Measurements from ENCODE around the gene CUX1.
"Not testable (repeated sequence)": the region's sequence is repeated elsewhere in the genome, so short reads cannot be mapped to it uniquely, and the experiment has no call there.

Gene CUX1

DNA sequence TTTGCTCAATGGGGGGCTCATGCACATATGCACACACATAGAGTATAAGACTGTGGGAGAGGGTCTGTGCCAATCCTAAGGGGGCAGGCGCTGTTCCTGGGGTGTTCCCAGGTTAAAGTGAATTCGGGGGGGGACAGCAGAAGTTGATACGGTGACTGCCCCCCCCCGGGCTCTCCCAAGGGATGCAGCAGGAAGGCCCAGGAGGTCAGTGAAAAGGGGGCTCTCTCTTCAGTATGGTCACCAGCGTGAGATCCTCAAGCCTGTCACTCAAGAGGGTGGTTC lies 506.4 kb downstream of the CUX1 start:
- TF ChIP-seq, protein P1, sequence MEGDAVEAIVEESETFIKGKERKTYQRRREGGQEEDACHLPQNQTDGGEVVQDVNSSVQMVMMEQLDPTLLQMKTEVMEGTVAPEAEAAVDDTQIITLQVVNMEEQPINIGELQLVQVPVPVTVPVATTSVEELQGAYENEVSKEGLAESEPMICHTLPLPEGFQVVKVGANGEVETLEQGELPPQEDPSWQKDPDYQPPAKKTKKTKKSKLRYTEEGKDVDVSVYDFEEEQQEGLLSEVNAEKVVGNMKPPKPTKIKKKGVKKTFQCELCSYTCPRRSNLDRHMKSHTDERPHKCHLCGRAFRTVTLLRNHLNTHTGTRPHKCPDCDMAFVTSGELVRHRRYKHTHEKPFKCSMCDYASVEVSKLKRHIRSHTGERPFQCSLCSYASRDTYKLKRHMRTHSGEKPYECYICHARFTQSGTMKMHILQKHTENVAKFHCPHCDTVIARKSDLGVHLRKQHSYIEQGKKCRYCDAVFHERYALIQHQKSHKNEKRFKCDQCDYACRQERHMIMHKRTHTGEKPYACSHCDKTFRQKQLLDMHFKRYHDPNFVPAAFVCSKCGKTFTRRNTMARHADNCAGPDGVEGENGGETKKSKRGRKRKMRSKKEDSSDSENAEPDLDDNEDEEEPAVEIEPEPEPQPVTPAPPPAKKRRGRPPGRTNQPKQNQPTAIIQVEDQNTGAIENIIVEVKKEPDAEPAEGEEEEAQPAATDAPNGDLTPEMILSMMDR (IDR thresholded peaks at IDR 0.05; ENCODE audit: poor library complexity, severe bottlenecking): no peak
- Histone ChIP-seq H3K27ac (ENCODE audit: poor library complexity, severe bottlenecking) (no peak overlapping the region), H3K36me3 (ENCODE audit: low read depth) (no peaks in the 10 kb centered on the region), H3K4me3 (ENCODE audit: severe bottlenecking) (no peak overlapping the region), H3K4me1 (ENCODE audit: insufficient read depth, poor library complexity, severe bottlenecking) (peaks cover 3% of the 10 kb centered on the region), H3K27me3 (ENCODE audit: insufficient read depth, poor library complexity, severe bottlenecking) (no peaks in the 10 kb centered on the region), H3K9me3 (ENCODE audit: severe bottlenecking) (no peaks in the 10 kb centered on the region)
- DNase-seq (ENCODE audit: low spot score): no peak
- no peak for ATAC-seq (ENCODE audit: low read depth)

DNA sequence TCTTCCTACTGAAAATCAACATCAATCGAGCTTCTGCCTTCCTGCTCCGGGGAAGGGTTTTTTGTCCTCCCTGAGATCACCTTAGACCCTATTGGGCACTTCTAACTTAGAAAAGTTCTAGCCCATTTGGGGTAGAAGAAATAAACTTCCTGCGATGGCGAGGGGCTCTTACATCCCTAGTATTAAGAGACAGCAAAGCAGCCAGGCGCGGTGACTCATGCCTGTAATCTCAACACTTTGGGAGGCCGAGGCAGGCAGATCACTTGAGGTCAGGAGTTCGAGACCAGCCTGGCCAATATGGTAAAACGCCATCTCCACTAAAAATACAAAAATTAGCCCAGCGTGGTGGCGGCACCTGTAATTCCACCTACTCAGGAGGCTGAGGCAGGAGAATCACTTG lies 507.7 kb downstream of the CUX1 start:
- not testable (repeated sequence) for H3K9me3 ChIP-seq (ENCODE audit: severe bottlenecking); H3K4me3 ChIP-seq (ENCODE audit: severe bottlenecking); H3K27me3 ChIP-seq (ENCODE audit: insufficient read depth, poor library complexity, severe bottlenecking); H3K27ac ChIP-seq (ENCODE audit: poor library complexity, severe bottlenecking); DNase-seq (ENCODE audit: low spot score); H3K4me1 ChIP-seq (ENCODE audit: insufficient read depth, poor library complexity, severe bottlenecking); ATAC-seq (ENCODE audit: low read depth); H3K36me3 ChIP-seq (ENCODE audit: low read depth)

GRCh38 chr7:102326157-102326889 lies 508.9 kb downstream of the CUX1 start:
- no peak for ATAC-seq (ENCODE audit: low read depth)
- Histone ChIP-seq H3K4me1 (ENCODE audit: insufficient read depth, poor library complexity, severe bottlenecking) (no peaks in the 10 kb centered on the region), H3K27me3 (ENCODE audit: insufficient read depth, poor library complexity, severe bottlenecking) (no peaks in the 10 kb centered on the region), H3K9me3 (ENCODE audit: severe bottlenecking) (no peaks in the 10 kb centered on the region), H3K4me3 (ENCODE audit: severe bottlenecking) (no peak overlapping the region), H3K27ac (ENCODE audit: poor library complexity, severe bottlenecking) (no peak overlapping the region), H3K36me3 (ENCODE audit: low read depth) (no peaks in the 10 kb centered on the region)
- TF ChIP-seq, protein P1 (IDR thresholded peaks at IDR 0.05; ENCODE audit: poor library complexity, severe bottlenecking): no peak
- DNase-seq (ENCODE audit: low spot score): no peak

- not testable (repeated sequence) for DNase-seq (ENCODE audit: low spot score); H3K27ac ChIP-seq (ENCODE audit: poor library complexity, severe bottlenecking); ATAC-seq (ENCODE audit: low read depth); H3K36me3 ChIP-seq (ENCODE audit: low read depth); H3K27me3 ChIP-seq (ENCODE audit: insufficient read depth, poor library complexity, severe bottlenecking); H3K4me3 ChIP-seq (ENCODE audit: severe bottlenecking); H3K9me3 ChIP-seq (ENCODE audit: severe bottlenecking); H3K4me1 ChIP-seq (ENCODE audit: insufficient read depth, poor library complexity, severe bottlenecking)
These were observed 509.8 kb downstream of the CUX1 start for GRCh38 chr7:102327183-102327582.

- ATAC-seq (ENCODE audit: low read depth); H3K9me3 ChIP-seq (ENCODE audit: severe bottlenecking); H3K27ac ChIP-seq (ENCODE audit: poor library complexity, severe bottlenecking); H3K36me3 ChIP-seq (ENCODE audit: low read depth); H3K4me3 ChIP-seq (ENCODE audit: severe bottlenecking); H3K4me1 ChIP-seq (ENCODE audit: insufficient read depth, poor library complexity, severe bottlenecking); DNase-seq (ENCODE audit: low spot score); H3K27me3 ChIP-seq (ENCODE audit: insufficient read depth, poor library complexity, severe bottlenecking): not testable (repeated sequence)
These were observed 511.4 kb downstream of the CUX1 start for GRCh38 chr7:102328863-102329262.

DNA sequence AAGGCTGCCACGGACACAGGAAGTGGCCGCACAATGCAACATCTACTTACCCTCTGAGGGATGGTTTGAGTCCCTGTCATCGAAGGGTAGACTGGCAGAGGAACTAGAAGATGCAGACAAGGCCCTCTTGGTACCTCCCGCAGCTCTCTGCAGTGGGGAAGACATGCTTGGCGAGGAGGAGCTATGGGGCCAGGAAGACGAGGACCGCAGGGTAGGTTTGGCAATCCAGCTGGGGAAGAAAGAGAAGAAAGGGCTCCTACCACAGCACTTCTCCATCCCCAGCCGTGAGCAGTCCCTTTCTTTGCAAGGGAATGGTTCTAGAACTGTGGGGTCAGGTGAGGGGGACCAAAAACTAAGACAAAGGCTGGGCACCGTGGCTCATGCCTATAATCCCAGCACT lies 511.9 kb downstream of the CUX1 start:
- not testable (repeated sequence) for ATAC-seq (ENCODE audit: low read depth); H3K27me3 ChIP-seq (ENCODE audit: insufficient read depth, poor library complexity, severe bottlenecking); H3K9me3 ChIP-seq (ENCODE audit: severe bottlenecking); H3K4me1 ChIP-seq (ENCODE audit: insufficient read depth, poor library complexity, severe bottlenecking); H3K36me3 ChIP-seq (ENCODE audit: low read depth); H3K4me3 ChIP-seq (ENCODE audit: severe bottlenecking); DNase-seq (ENCODE audit: low spot score); H3K27ac ChIP-seq (ENCODE audit: poor library complexity, severe bottlenecking)

DNA sequence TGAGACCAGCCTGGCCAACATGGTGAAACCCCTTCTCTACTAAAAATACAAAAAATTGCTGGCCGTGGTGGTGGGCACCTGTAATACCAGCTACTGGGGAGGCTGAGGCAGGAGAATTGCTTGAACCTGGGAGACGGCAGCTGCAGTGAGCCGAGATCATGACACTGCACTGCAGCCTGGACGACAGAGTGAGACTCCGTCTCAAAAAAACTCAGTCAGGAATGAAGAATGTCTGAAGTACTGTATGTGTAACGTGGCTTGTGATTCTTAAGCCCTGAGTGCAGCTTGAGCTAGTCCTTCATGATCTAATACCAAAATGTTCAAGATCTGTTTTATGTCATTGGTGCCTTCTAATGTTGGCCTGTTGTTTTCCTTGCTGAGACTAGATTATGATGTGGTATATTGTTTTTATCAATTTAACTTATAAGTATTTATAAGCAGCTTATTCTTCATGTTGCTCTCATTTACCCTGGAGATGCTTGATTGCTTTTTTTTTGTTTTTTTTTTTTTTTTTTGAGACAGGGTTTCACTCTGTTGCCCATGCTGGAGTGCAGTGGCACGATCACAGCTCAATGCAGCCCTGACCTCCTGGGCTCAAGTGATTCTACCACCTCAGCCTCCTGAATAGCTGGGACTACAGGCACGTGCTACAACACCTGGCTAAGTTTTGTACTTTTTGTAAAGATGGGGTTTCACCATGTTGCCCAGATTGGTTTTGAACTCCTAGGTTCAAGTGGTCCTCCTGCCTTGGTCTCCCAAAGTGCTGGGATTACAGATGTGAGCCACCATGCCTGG lies 513.4 kb downstream of the CUX1 start:
- not testable (repeated sequence) for H3K27me3 ChIP-seq (ENCODE audit: insufficient read depth, poor library complexity, severe bottlenecking); ATAC-seq (ENCODE audit: low read depth); H3K4me3 ChIP-seq (ENCODE audit: severe bottlenecking); H3K4me1 ChIP-seq (ENCODE audit: insufficient read depth, poor library complexity, severe bottlenecking); H3K27ac ChIP-seq (ENCODE audit: poor library complexity, severe bottlenecking); DNase-seq (ENCODE audit: low spot score); H3K9me3 ChIP-seq (ENCODE audit: severe bottlenecking); H3K36me3 ChIP-seq (ENCODE audit: low read depth)

Measured in RWPE2 (cell line).